OCI-LY7 (cell line): Measurements from ENCODE around the gene TRIP10. TPM values are rescaled to one million over a fixed set of nuclear protein-coding genes. Genes with fewer than 3 reads are reported as not detected.

Experiments
- BruUV-seq: library from RNA; stranded (reverse); fragments of 400-500 nt; replicated peaks from 2 replicates; lab custom pipeline; 2021; lab: Mats Ljungman, UMichigan
- CTCF ChIA-PET: fragments of 300-600 bp; sonication (Branson Sonifier 250); formaldehyde crosslinking; loops from one replicate; lab custom pipeline; 2022; ENCODE audit warnings: antibody characterized with exemption; ENCODE audit not compliant: unreplicated experiment; lab: Charles Lee
- POLR2A ChIA-PET: fragments of 300-600 bp; sonication (Branson Sonifier 250); formaldehyde crosslinking; loops from one replicate; lab custom pipeline; 2022; ENCODE audit warnings: antibody characterized with exemption; lab: Charles Lee
- DNase-seq: peaks from one replicate; pipeline ENCODE4 v3.0.0-alpha.2; 2015; ENCODE audit warnings: low spot score
- H2AFZ ChIP-seq: fragments of 200-600 bp; sonication (generic), shearing (Covaris generic); 2 replicates; pipeline ENCODE4 v1.6.1; 2014; ENCODE audit warnings: mild to moderate bottlenecking, antibody characterized with exemption, low read length, moderate library complexity
- H3K27ac ChIP-seq: fragments of 200-600 bp; sonication (generic); 2 replicates; pipeline ENCODE4 v1.5.1; 2014; ENCODE audit warnings: mixed run types, low read depth, mild to moderate bottlenecking, moderate library complexity, low read length, inconsistent platforms; ENCODE audit not compliant: poor library complexity, severe bottlenecking
- H3K36me3 ChIP-seq: fragments of 200-600 bp; sonication (generic); 2 replicates; pipeline ENCODE4 v1.6.1; 2014; ENCODE audit warnings: mild to moderate bottlenecking, antibody characterized with exemption, low read length, moderate library complexity, mixed read lengths; ENCODE audit not compliant: insufficient read depth
- H3K4me1 ChIP-seq: fragments of 200-600 bp; sonication (generic); 2 replicates; pipeline ENCODE4 v1.5.1; 2014; ENCODE audit warnings: mild to moderate bottlenecking, low read length; ENCODE audit not compliant: insufficient read depth, poor library complexity, severe bottlenecking
- H3K4me2 ChIP-seq: fragments of 200-600 bp; sonication (generic); 2 replicates; pipeline ENCODE4 v1.6.1; 2014; ENCODE audit warnings: mild to moderate bottlenecking, low read length
- H3K4me3 ChIP-seq: fragments of 200-600 bp; sonication (generic); 2 replicates; pipeline ENCODE4 v1.5.1; 2014; ENCODE audit warnings: mild to moderate bottlenecking, low read depth, low read length; ENCODE audit not compliant: poor library complexity, severe bottlenecking
- H3K79me2 ChIP-seq: fragments of 200-600 bp; sonication (generic); 2 replicates; pipeline ENCODE4 v1.6.1; 2016; ENCODE audit warnings: low read depth, mild to moderate bottlenecking, low read length, moderate library complexity, mixed read lengths; ENCODE audit not compliant: insufficient read depth
- H3K9me2 ChIP-seq: fragments of 200-600 bp; sonication (generic); 2 replicates; pipeline ENCODE4 v1.6.1; 2016; ENCODE audit warnings: mild to moderate bottlenecking, low read length, mixed read lengths; ENCODE audit not compliant: insufficient read depth
- H3K9me3 ChIP-seq: fragments of 200-600 bp; sonication (generic); 2 replicates; pipeline ENCODE4 v1.6.1; 2014; ENCODE audit warnings: mild to moderate bottlenecking, mixed run types, low read length, mixed read lengths
- H4K20me1 ChIP-seq: fragments of 200-600 bp; sonication (generic); 2 replicates; pipeline ENCODE4 v1.6.1; 2014; ENCODE audit warnings: mild to moderate bottlenecking, antibody characterized with exemption, low read length, moderate library complexity, mixed read lengths; ENCODE audit not compliant: insufficient read depth
- EZH2phosphoT487 ChIP-seq: fragments of 200-600 bp; sonication (generic); IDR thresholded peaks from 2 replicates; pipeline ENCODE4 v1.6.1; 2018; ENCODE audit warnings: low read depth, borderline replicate concordance, mild to moderate bottlenecking, mixed run types, antibody characterized with exemption, low read length, moderate library complexity, mixed read lengths
- intact Hi-C: fragments of 100-400 bp; cut with micrococcal nuclease; formaldehyde crosslinking; loops from one replicate; pipeline ENCODE4 v1.10.0; 2022; ENCODE audit not compliant: unreplicated experiment
- total RNA-seq, 2 experiments: library from RNA; depleted of rRNA in 1 of 2; stranded (reverse); fragments of >200 nt in 1 of 2; shearing (Covaris generic) in 1 of 2; gene quantifications; 2 replicates each; pipeline ENCODE4 v1.2.3, GENCODE V29; 2014 to 2022
- TF ChIP-seq, protein P1 (sequence below): fragments of 200-600 bp; sonication (generic); conservative IDR thresholded peaks from 2 replicates; pipeline ENCODE4 v1.5.1; 2014; ENCODE audit warnings: mild to moderate bottlenecking, antibody characterized with exemption, low read length, moderate library complexity, mixed read lengths

TRIP10 gene
- total RNA-seq, 2 experiments from 2014 or later: 16.1 to 19.9 TPM

- CTCF ChIA-PET: no interaction called here
- no peak overlapping the region for H2AFZ ChIP-seq
- H3K9me2 ChIP-seq: no peaks in the 10 kb centered on the region
- no peak overlapping the region for H3K4me2 ChIP-seq
- intact Hi-C loops: no loop called here
- H3K27ac ChIP-seq: no peak overlapping the region
- peaks cover 87% of the 10 kb centered on the region for H3K36me3 ChIP-seq
- no peak for TF ChIP-seq EZH2phosphoT487
- TF ChIP-seq, protein P1, sequence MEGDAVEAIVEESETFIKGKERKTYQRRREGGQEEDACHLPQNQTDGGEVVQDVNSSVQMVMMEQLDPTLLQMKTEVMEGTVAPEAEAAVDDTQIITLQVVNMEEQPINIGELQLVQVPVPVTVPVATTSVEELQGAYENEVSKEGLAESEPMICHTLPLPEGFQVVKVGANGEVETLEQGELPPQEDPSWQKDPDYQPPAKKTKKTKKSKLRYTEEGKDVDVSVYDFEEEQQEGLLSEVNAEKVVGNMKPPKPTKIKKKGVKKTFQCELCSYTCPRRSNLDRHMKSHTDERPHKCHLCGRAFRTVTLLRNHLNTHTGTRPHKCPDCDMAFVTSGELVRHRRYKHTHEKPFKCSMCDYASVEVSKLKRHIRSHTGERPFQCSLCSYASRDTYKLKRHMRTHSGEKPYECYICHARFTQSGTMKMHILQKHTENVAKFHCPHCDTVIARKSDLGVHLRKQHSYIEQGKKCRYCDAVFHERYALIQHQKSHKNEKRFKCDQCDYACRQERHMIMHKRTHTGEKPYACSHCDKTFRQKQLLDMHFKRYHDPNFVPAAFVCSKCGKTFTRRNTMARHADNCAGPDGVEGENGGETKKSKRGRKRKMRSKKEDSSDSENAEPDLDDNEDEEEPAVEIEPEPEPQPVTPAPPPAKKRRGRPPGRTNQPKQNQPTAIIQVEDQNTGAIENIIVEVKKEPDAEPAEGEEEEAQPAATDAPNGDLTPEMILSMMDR: no peak
- H3K4me3 ChIP-seq: no peak overlapping the region
- POLR2A ChIA-PET: interaction anchor here (1.5 kb wide), 1 partner anchor 22 kb away, joined by 3 read pairs; no protein-coding TSS in a partner anchor
- H3K9me3 ChIP-seq: no peaks in the 10 kb centered on the region; the same call in 1 of the 2 replicates
- no peaks in the 10 kb centered on the region for H4K20me1 ChIP-seq
- BruUV-seq: no TSS peak
- H3K79me2 ChIP-seq: peaks cover 84% of the 10 kb centered on the region
- no peak for DNase-seq
- peaks cover 6% of the 10 kb centered on the region for H3K4me1 ChIP-seq
These were observed 51.0 kb downstream of the TRIP10 start for GRCh38 chr19:6790194-6791128.

DNA sequence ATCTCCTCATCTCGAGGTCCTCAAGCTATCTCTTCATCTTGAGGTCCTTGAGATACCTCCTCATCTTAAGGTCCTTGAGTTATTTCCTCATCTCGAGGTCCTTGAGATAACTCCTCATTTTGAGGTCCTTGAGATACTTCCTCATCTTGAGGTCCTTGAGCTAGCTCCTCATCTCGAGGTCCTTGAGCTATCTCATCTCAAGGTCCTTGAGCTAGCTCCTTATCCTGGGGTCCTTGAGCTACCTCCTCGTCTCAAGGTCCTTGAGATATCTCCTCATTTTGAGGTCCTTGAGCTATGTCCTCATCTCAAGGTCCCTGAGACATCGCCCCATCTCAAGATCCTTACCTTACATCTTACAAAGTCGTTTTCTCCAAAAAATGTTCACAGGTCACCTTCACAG, 51.8 kb downstream of the TRIP10 start:
- TF ChIP-seq, protein P1: no peak
- no peak for TF ChIP-seq EZH2phosphoT487
- no TSS peak for BruUV-seq
- no peaks in the 10 kb centered on the region for H4K20me1 ChIP-seq
- peaks cover 7% of the 10 kb centered on the region for H3K4me1 ChIP-seq
- peaks cover 86% of the 10 kb centered on the region for H3K36me3 ChIP-seq
- CTCF ChIA-PET: no interaction called here
- H3K9me3 ChIP-seq: no peaks in the 10 kb centered on the region; the same call in 1 of the 2 replicates
- POLR2A ChIA-PET: interaction anchor here (0.7 to 1.5 kb wide), 2 partner anchors 21 to 28 kb away, joined by 3 to 4 read pairs; no protein-coding TSS in a partner anchor
- DNase-seq: no peak
- H3K79me2 ChIP-seq: peaks cover 85% of the 10 kb centered on the region
- no peak overlapping the region for H3K4me2 ChIP-seq
- intact Hi-C loops: no loop called here
- H3K9me2 ChIP-seq: no peaks in the 10 kb centered on the region
- no peak overlapping the region for H3K4me3 ChIP-seq
- H3K27ac ChIP-seq: no peak overlapping the region
- no peak overlapping the region for H2AFZ ChIP-seq
